AG04449 (cell line): Measurements from ENCODE around the gene NCAM1.

Source experiments
- CTCF ChIA-PET: fragments of 350-600 bp; formaldehyde crosslinking; extraction: SDS; loops from one replicate; lab custom pipeline; 2021; ENCODE audit warnings: antibody characterized with exemption; lab: Yijun Ruan, JAX
- POLR2A ChIA-PET: fragments of 400-600, 350-600 bp; formaldehyde crosslinking; extraction: SDS; loops from one replicate; lab custom pipeline; 2020; ENCODE audit warnings: antibody characterized with exemption, inconsistent platforms; lab: Yijun Ruan, JAX
- DNase-seq: peaks from one replicate; pipeline ENCODE4 v3.0.0-alpha.2; 2010; ENCODE audit warnings: low read depth, low spot score
- H3K4me3 ChIP-seq: 2 replicates; pipeline ENCODE4 v1.5.1; 2011; ENCODE audit warnings: low read depth, mild to moderate bottlenecking, control low read depth, low read length
- TF ChIP-seq, protein P1 (sequence below): IDR thresholded peaks from one replicate; pipeline ENCODE4 v1.5.1; 2011; ENCODE audit warnings: mild to moderate bottlenecking, moderate library complexity, low read length, control low read depth, inconsistent platforms; ENCODE audit not compliant: insufficient read depth; ENCODE audit errors: missing control alignments

Gene NCAM1

DNA sequence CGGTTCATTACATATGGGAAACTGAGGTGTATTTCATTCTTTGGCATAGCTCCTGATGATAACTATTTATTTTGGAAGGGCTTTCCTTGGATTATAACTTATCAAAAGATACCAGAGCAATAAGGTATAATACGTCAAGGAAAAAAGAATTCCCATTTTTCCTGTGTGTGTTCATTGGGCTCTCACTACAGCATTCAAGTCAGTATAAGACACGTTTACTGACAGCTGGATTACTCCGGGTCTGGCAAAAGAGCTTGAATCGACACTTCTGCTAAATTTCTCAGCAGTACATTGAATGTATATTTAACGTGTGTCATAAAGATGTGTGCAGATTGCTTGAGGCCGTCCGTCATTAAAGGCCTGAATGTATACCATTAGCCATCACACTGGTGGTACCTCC is 163.4 kb downstream of the NCAM1 start:
- TF ChIP-seq, protein P1, sequence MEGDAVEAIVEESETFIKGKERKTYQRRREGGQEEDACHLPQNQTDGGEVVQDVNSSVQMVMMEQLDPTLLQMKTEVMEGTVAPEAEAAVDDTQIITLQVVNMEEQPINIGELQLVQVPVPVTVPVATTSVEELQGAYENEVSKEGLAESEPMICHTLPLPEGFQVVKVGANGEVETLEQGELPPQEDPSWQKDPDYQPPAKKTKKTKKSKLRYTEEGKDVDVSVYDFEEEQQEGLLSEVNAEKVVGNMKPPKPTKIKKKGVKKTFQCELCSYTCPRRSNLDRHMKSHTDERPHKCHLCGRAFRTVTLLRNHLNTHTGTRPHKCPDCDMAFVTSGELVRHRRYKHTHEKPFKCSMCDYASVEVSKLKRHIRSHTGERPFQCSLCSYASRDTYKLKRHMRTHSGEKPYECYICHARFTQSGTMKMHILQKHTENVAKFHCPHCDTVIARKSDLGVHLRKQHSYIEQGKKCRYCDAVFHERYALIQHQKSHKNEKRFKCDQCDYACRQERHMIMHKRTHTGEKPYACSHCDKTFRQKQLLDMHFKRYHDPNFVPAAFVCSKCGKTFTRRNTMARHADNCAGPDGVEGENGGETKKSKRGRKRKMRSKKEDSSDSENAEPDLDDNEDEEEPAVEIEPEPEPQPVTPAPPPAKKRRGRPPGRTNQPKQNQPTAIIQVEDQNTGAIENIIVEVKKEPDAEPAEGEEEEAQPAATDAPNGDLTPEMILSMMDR, result no peak
- H3K4me3 ChIP-seq, result no peak overlapping the region
- ChIA-PET CTCF (interaction anchor here (1.6 kb wide), 1 partner anchor 10 kb away, joined by 8 read pairs; no protein-coding TSS in a partner anchor), POLR2A (no interaction called here)
- no peak for DNase-seq

DNA sequence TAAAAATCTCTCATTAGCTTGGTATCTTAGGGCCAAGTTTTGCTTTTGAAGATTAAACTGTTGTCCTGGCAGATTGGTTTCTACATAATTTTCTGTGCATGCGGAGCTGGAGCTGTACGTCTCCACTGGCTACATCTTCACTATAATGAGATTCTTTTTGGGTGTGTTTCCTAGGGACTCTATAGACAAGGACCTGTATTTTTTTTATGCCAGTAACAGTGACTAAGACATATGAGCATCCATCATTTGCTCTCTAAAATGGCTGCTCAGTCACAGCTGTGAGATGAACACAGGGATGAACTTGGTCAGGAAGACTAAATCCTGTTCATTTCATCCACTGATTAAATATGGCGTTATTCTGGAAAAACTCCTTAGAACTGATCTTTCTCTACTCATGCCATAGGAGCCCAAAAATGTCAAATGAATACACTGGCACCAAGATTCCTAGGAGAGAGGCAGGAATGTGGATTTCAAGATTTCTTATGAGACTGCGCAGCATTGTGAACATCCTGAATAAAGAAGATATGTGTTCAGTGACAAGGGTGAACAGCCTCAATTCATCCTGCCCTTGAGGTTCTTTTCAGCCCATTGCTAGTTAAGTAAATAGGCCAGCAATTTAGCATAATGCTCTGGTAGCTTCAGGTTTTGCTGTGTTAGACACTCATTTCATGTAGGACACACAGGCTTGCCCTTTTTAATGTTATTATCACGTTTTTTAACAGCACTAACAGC is 168.2 kb downstream of the NCAM1 start:
- no peak for DNase-seq
- CTCF ChIA-PET, result interaction anchor here (1.3 to 1.4 kb wide), 2 partner anchors 15 to 542 kb away, joined by 3 read pairs; no protein-coding TSS in a partner anchor
- POLR2A ChIA-PET, result no interaction called here
- TF ChIP-seq, protein P1, result no peak
- H3K4me3 ChIP-seq, result no peak overlapping the region

DNA sequence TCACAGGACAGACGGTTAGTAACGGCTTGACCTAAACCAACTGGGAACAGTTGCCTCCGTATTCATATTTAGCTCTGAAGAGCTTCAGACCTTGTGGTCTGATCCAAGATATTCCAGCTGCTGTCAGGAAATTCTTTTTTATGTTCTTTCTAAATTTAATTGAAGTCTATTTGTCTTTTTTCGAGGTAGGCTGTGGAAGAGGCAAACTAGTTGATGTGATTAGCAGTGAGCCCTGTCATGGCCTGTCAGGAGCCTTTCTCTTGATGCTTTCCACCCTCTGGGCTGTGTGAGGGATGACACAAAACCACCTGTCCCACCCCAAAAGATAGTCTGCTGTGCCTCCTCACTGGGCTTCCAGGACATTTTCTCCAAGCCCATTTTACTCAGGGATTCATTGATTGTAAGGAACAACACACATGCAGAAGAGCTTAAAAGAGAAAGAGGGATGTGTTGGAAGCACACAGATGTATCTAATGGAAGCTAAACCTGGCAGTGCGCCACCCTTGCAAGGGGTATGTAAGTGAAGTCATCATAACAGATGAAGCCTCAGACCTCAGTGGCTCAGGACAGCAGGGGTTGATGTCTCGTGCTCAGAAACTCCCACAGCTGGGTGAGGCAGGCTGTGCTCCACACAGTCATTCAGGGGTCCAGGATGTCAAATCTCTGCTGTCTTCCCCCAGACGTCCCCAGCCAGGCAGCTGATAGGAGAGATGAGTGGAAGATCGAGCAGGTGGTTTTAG is 170.0 kb downstream of the NCAM1 start:
- POLR2A ChIA-PET, result no interaction called here
- TF ChIP-seq, protein P1, result no peak
- no peak for DNase-seq
- H3K4me3 ChIP-seq, result no peak overlapping the region
- CTCF ChIA-PET, result no interaction called here

DNA sequence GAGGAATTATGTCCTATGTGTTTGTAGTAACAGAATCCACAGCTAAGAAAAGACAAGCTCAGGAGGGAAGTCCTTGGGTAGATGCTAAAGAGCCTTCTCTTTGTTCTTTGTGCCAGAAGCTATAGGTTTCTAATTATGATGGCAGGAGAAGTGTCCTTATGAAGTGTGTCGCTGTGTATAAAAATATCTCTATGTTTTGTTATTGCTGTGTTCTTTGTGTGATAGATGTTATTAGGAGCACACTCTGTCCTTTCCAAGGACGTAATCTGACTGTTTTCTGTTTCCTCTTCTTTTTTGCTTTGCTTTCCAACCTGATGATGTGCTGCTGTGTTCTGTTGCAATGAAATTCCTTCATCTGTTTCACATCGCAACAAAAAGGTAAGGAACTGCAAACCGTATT is 171.9 kb downstream of the NCAM1 start:
- ChIA-PET POLR2A (no interaction called here), CTCF (no interaction called here)
- no peak for DNase-seq
- H3K4me3 ChIP-seq, result no peak overlapping the region
- TF ChIP-seq, protein P1, result no peak

DNA sequence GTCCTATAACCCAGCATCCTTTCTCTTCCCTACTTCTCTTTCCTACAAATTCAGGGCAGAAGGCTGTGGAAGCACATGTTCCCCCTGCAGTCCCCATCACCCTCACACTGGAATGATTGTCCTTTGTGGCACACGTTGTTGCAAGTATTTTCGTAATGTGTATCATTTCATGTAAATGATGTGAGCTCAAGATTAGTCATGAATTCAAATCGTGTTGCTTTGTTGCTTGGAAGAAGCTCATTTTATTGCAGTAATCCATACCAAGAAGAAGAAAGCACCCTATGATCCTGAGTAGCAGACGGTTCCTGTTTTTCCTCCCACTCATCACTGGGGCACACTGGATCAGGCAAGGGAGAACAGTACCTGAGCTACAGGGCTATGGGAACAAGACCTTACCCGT is 173.4 kb downstream of the NCAM1 start:
- no peak for DNase-seq
- TF ChIP-seq, protein P1, result no peak
- H3K4me3 ChIP-seq, result no peak overlapping the region
- CTCF ChIA-PET, result no interaction called here
- POLR2A ChIA-PET, result no interaction called here

DNA sequence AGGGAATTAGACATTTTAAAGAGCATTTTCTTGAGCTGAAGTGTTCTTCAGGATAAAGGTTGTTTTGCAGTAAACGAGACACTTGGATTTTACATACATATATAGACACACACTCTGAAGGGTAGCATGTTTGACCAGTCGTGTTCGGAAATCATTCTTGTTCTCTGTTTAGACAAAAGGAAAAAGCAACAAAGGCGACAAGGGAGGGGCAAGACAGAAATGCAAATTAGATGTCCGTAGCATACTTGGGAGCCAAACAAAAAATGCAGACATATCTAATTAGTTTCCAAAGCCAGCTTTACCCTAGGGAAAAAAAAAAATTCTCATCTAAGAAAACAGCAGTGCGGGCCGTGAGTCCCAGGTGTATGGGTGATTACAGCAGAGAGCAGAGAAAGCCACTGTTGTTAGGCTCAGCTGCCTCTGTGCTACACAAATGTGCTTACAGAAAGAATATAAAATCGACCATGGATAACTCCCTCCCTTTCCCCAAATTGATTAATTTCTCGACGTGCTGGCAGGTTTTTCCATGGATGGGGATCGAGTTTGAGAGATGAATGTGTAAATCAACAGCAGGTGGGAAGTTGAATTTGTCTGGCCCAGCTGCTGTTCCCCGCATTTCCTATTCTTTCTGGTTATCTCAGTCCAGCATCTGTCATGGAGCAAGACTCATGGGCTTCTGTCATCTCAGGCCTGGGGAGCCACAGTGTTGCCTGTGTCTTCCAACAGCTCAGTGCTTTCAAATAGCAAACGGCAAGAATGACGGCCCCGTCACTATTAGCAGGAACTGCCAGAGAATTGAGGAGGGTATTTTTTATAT is 176.7 kb downstream of the NCAM1 start:
- CTCF ChIA-PET, result no interaction called here
- POLR2A ChIA-PET, result no interaction called here
- DNase-seq, result no peak
- TF ChIP-seq, protein P1, result no peak
- H3K4me3 ChIP-seq, result no peak overlapping the region
